Endothelial cell of umbilical vein (primary cell): ENCODE measurements around the gene DDX24.
"Not testable (repeated sequence)": the region's sequence is repeated elsewhere in the genome, so short reads cannot be mapped to it uniquely, and the experiment has no call there.

Experiments used
- CTCF ChIP-seq, 2 donors: IDR thresholded peaks; 1 replicate in 1 of 2; 2 replicates in 1 of 2; pipeline ENCODE4 v1.5.1; 2011; ENCODE audit warnings: low read length in 2 of 2, mild to moderate bottlenecking in 2 of 2, moderate library complexity in 2 of 2, control low read depth in 1 of 2, inconsistent platforms in 1 of 2, low read depth in 1 of 2; ENCODE audit not compliant: insufficient read depth in 1 of 2; ENCODE audit errors: extremely low read depth in 1 of 2
- GATA2 ChIP-seq: IDR thresholded peaks from 2 replicates; pipeline ENCODE4 v1.7.0; 2011; ENCODE audit warnings: low read depth, mild to moderate bottlenecking, moderate library complexity, mixed read lengths, low read length; ENCODE audit not compliant: insufficient read length, insufficient read depth
- MYC ChIP-seq: IDR thresholded peaks from one replicate; pipeline ENCODE4 v1.6.1; 2011; ENCODE audit warnings: mild to moderate bottlenecking, low read depth, low read length
- POLR2A ChIP-seq: IDR thresholded peaks from 2 replicates; pipeline ENCODE4 v1.6.1; 2012; ENCODE audit warnings: low read depth, mild to moderate bottlenecking, control low read depth, low read length

- TF ChIP-seq CTCF (IDR thresholded peaks at IDR 0.05; ENCODE audit: extremely low read depth in 1 of 2, insufficient read depth in 1 of 2, low read depth in 1 of 2, low read length in 2 of 2); POLR2A; GATA2; MYC: not testable (repeated sequence)
Observed at GRCh38 chr14:94072076-94072475, 8.9 kb downstream of the DDX24 start.
